IPS DF 6.9 (cell line): ENCODE results near the gene CTNNBL1.

Experiments used
- DNase-seq: peaks from one replicate; pipeline ENCODE4 v3.0.0-alpha.2; 2013; ENCODE audit warnings: low read depth, low spot score
- H3K27ac ChIP-seq: one replicate; pipeline ENCODE4 v1.5.1; 2013; ENCODE audit warnings: low read length, control low read depth
- H3K27me3 ChIP-seq: 2 replicates; pipeline ENCODE4 v1.6.1; 2013; ENCODE audit warnings: mild to moderate bottlenecking, low read length; ENCODE audit not compliant: control insufficient read depth, insufficient read depth
- H3K36me3 ChIP-seq: 2 replicates; pipeline ENCODE4 v1.6.1; 2013; ENCODE audit warnings: low read length; ENCODE audit not compliant: control insufficient read depth, insufficient read depth
- H3K4me1 ChIP-seq: 2 replicates; pipeline ENCODE4 v1.6.1; 2013; ENCODE audit warnings: low read length; ENCODE audit not compliant: control insufficient read depth, insufficient read depth
- H3K4me3 ChIP-seq: 2 replicates; pipeline ENCODE4 v1.5.1; 2013; ENCODE audit warnings: mild to moderate bottlenecking, low read length
- H3K9me3 ChIP-seq: 2 replicates; pipeline ENCODE4 v1.6.1; 2013; ENCODE audit warnings: low read length, inconsistent platforms; ENCODE audit not compliant: control insufficient read depth, insufficient read depth
- WGBS: extraction: QIAGEN DNeasy Blood & Tissue Kit; methylation state at CpG from one replicate; pipeline ENCODE4 v1.1.7; 2013; ENCODE audit warnings: mixed read lengths, missing lambda C conversion rate; ENCODE audit not compliant: insufficient read length, insufficient coverage; 5-methylcytosine and 5-hydroxymethylcytosine counted together

The CTNNBL1 gene

GRCh38 chr20:37867289-37868195 lies 173.7 kb downstream of the CTNNBL1 start:
- peaks cover 3% of the 10 kb centered on the region; the same call in 1 of the 2 replicates for H3K4me1 ChIP-seq
- H3K36me3 ChIP-seq: no peaks in the 10 kb centered on the region; the same call in 1 of the 2 replicates
- H3K27me3 ChIP-seq: no peaks in the 10 kb centered on the region
- no peaks in the 10 kb centered on the region for H3K9me3 ChIP-seq
- WGBS: no CpG with 5 or more reads among the region's 15 CpGs
- H3K4me3 ChIP-seq: no peak overlapping the region
- no peak overlapping the region for H3K27ac ChIP-seq
- DNase-seq: no peak

- no peaks in the 10 kb centered on the region for H3K9me3 ChIP-seq
- no peak for DNase-seq
- H3K36me3 ChIP-seq: peaks cover 3% of the 10 kb centered on the region
- no CpG with 5 or more reads among the region's 3 CpGs for WGBS
- H3K4me3 ChIP-seq: no peak overlapping the region
- peaks cover 3% of the 10 kb centered on the region; the same call in 1 of the 2 replicates for H3K4me1 ChIP-seq
- no peak overlapping the region for H3K27ac ChIP-seq
- no peaks in the 10 kb centered on the region for H3K27me3 ChIP-seq
These were observed 175.1 kb downstream of the CTNNBL1 start for GRCh38 chr20:37868851-37869333.

DNA sequence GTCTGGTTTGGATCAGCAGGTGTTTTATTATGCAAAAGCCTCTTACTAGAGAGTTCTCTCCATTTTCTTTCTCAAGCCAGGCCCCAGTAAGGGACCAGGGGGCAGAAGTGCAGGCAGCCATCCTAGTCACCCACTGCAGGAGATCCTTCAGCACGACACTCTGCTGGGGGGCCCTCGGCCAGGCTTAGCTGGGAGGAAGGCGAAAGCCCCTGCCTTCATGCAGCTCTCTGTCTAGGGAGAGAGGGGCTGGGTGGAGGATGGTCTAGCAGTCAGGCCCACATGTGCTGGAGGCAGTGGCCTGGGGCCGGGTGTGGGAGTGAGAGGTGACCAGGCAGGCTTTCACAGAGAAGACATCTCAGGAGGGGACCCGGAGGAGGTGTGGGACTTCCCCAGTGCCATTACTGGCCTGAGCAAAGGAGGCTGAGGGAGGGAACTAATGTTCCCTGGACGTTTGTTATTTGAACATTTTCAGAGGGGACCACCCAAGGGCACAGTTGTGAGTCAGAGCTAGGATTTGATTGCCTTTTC lies 175.6 kb downstream of the CTNNBL1 start:
- no CpG with 5 or more reads among the region's 6 CpGs for whole genome bisulfite sequencing
- Histone ChIP-seq H3K36me3 (peaks cover 4% of the 10 kb centered on the region), H3K27ac (no peak overlapping the region)

GRCh38 chr20:37870294-37870693 lies 176.5 kb downstream of the CTNNBL1 start:
- H3K27ac ChIP-seq: no peak overlapping the region
- WGBS: no CpG with 5 or more reads among the region's 11 CpGs
- H3K9me3 ChIP-seq: no peaks in the 10 kb centered on the region
- DNase-seq: no peak
- peaks cover 4% of the 10 kb centered on the region for H3K36me3 ChIP-seq
- H3K4me3 ChIP-seq: no peak overlapping the region
- H3K27me3 ChIP-seq: no peaks in the 10 kb centered on the region
- peaks cover 3% of the 10 kb centered on the region; the same call in 1 of the 2 replicates for H3K4me1 ChIP-seq

More for the DNA sequence above, 175.6 kb downstream of the CTNNBL1 start:
- Histone ChIP-seq H3K4me3 (no peak overlapping the region), H3K27me3 (no peaks in the 10 kb centered on the region), H3K4me1 (peaks cover 3% of the 10 kb centered on the region; the same call in 1 of the 2 replicates), H3K9me3 (no peaks in the 10 kb centered on the region)
- no peak for DNase-seq

GRCh38 chr20:37871751-37872150 lies 177.9 kb downstream of the CTNNBL1 start:
- no peaks in the 10 kb centered on the region for H3K9me3 ChIP-seq
- H3K36me3 ChIP-seq: peaks cover 4% of the 10 kb centered on the region
- peaks cover 3% of the 10 kb centered on the region; the same call in 1 of the 2 replicates for H3K4me1 ChIP-seq
- WGBS: no CpG with 5 or more reads among the region's 13 CpGs
- no peak overlapping the region for H3K4me3 ChIP-seq
- no peak for DNase-seq
- no peaks in the 10 kb centered on the region for H3K27me3 ChIP-seq
- H3K27ac ChIP-seq: no peak overlapping the region

DNA sequence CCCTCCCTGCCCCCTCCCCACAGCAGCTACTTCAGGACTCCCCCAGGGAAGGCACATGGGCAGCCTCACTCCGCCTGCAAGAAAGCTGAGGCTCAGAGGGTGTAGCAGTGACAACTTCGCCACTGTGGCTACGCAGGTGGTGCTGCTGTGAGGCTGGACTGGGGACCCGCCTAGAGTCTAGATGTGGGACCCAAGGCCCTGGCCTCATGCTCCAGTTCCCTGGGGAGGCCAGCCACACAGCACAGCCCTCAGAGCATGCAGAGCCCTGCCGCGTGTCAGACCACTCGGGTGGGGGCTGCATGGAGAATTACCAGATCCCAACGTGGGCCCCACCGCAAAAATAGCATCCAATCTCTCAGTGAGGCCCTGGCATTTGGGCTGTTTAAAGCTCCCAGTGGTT lies 178.3 kb downstream of the CTNNBL1 start:
- H3K27me3 ChIP-seq: no peaks in the 10 kb centered on the region
- H3K36me3 ChIP-seq: peaks cover 4% of the 10 kb centered on the region
- H3K9me3 ChIP-seq: no peaks in the 10 kb centered on the region
- DNase-seq: no peak
- no CpG with 5 or more reads among the region's 9 CpGs for WGBS
- no peak overlapping the region for H3K4me3 ChIP-seq
- H3K4me1 ChIP-seq: peaks cover 3% of the 10 kb centered on the region; the same call in 1 of the 2 replicates
- H3K27ac ChIP-seq: no peak overlapping the region

DNA sequence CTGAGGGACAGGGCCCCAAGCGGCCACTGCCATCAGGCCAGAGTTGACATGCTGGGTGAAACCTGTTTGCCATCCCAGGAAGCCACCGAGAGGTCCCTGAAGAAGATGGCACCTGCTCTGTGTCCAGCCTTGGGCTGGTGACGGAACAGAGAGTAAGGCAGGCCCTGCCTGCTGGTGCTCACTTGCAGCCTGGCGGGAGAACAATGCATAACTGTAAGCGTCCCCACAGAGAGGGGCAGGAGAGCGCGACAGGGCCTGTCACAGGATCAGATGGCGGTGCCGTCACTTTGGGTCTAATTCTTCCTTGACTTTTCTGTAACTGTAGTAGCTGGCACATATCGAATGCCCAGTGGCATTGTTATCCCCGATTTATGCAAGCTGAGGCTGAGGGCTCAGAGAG lies 180.1 kb downstream of the CTNNBL1 start:
- no CpG with 5 or more reads among the region's 11 CpGs for WGBS
- peaks cover 4% of the 10 kb centered on the region for H3K36me3 ChIP-seq
- H3K9me3 ChIP-seq: no peaks in the 10 kb centered on the region
- H3K27me3 ChIP-seq: no peaks in the 10 kb centered on the region
- peaks cover 3% of the 10 kb centered on the region; the same call in 1 of the 2 replicates for H3K4me1 ChIP-seq
- H3K4me3 ChIP-seq: no peak overlapping the region
- no peak for DNase-seq
- H3K27ac ChIP-seq: no peak overlapping the region

DNA sequence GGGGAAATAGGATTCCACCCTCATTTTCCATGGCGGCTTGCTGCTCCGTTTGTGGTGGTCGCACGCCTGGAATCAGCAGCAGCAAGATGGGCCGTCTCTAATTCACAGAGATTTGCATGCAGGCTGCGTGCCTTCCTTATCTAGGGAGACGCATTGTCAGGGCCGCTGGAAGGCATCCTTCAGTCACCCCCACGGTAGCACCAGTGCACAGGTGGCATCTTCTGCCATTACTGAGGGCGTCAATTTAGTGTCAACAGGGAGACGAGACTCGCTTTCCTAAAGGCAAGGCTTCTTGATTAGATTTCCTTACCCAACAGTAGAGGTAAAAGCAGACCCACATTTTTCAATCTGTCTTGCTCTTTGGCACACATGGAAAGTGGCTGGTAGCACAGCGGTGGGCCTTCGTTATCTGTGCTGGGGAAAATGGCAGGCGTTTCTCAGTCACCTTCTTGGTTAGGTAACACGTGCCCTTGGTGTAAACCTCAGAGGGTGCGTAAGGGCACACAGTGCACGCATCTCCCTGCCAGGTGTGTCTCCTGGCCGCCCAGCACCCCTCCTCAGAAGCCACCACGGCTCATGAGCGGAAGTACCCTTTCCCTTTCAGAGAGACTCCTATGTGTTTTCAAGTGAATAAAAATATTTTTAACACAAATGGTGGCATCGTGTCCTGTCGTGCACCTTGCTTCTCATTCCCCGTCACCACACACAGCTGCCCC lies 181.8 kb downstream of the CTNNBL1 start:
- Histone ChIP-seq H3K4me1 (no peaks in the 10 kb centered on the region), H3K27me3 (no peaks in the 10 kb centered on the region), H3K4me3 (no peak overlapping the region), H3K27ac (no peak overlapping the region), H3K9me3 (no peaks in the 10 kb centered on the region), H3K36me3 (peaks cover 4% of the 10 kb centered on the region)
- no CpG with 5 or more reads among the region's 24 CpGs for whole genome bisulfite sequencing
- DNase-seq: no peak

GRCh38 chr20:37876863-37877262 lies 183.0 kb downstream of the CTNNBL1 start:
- no peaks in the 10 kb centered on the region for H3K9me3 ChIP-seq
- DNase-seq: no peak
- no peak overlapping the region for H3K27ac ChIP-seq
- H3K4me1 ChIP-seq: no peaks in the 10 kb centered on the region
- no CpG with 5 or more reads among the region's 7 CpGs for whole genome bisulfite sequencing
- H3K27me3 ChIP-seq: no peaks in the 10 kb centered on the region
- peaks cover 4% of the 10 kb centered on the region for H3K36me3 ChIP-seq
- H3K4me3 ChIP-seq: no peak overlapping the region
